HEK293 (cell line): ENCODE measurements around the gene GUCY2D.
A peak's percentile ranks its signal among the peaks of the same experiment; 100 is the strongest.

Source experiments
- CTCF ChIA-PET: fragments of 350-600 bp; formaldehyde crosslinking; extraction: SDS; loops from one replicate; lab custom pipeline; 2021; ENCODE audit warnings: antibody characterized with exemption; lab: Yijun Ruan, JAX
- POLR2A ChIA-PET: fragments of 300-600 bp; formaldehyde crosslinking; extraction: SDS; loops from one replicate; lab custom pipeline; 2020; ENCODE audit warnings: antibody characterized with exemption, inconsistent platforms; lab: Yijun Ruan, JAX
- H3K27ac ChIP-seq: fragments of 200-500 bp; sonication (Bioruptor generic); 2 replicates; pipeline ENCODE4 v1.5.1; 2014; ENCODE audit warnings: low read depth, low read length, control low read depth, inconsistent platforms; ENCODE audit errors: extremely low read depth
- H3K36me3 ChIP-seq, 2 experiments: fragments of 200-500 bp in 1 of 2; sonication (Bioruptor generic) in 1 of 2; 1 replicate in 1 of 2; 2 replicates in 1 of 2; pipeline ENCODE4 v1.5.1; 2014 to 2017; ENCODE audit warnings: inconsistent platforms in 2 of 2, low read length in 2 of 2; ENCODE audit not compliant: control insufficient read depth in 2 of 2, insufficient read depth in 1 of 2
- H3K4me1 ChIP-seq: fragments of 200-500 bp; sonication (Bioruptor generic); 2 replicates; pipeline ENCODE4 v1.5.1; 2014; ENCODE audit warnings: mild to moderate bottlenecking, low read length, inconsistent platforms; ENCODE audit not compliant: control insufficient read depth, insufficient read depth
- H3K4me3 ChIP-seq: 2 replicates; pipeline ENCODE4 v1.5.1; 2011; ENCODE audit warnings: low read depth, mild to moderate bottlenecking, control low read depth, low read length, moderate library complexity
- H3K9me3 ChIP-seq: fragments of 200-500 bp; sonication (Bioruptor generic); 2 replicates; pipeline ENCODE4 v1.5.1; 2014; ENCODE audit warnings: low read depth, low read length, inconsistent platforms; ENCODE audit not compliant: control insufficient read depth, insufficient read depth
- MYNN ChIP-seq: fragments of 450-650 bp; formaldehyde crosslinking; IDR thresholded peaks from 2 replicates; pipeline ENCODE4 v1.5.1; 2016; ENCODE audit warnings: missing biosample characterization, missing genetic modification characterization, borderline replicate concordance
- SP2 ChIP-seq: fragments of 450-650 bp; formaldehyde crosslinking; IDR thresholded peaks from 2 replicates; pipeline ENCODE4 v1.5.1; 2016; ENCODE audit warnings: missing biosample characterization, missing genetic modification characterization
- ZEB2 ChIP-seq: fragments of 450-650 bp; formaldehyde crosslinking; IDR thresholded peaks from 2 replicates; pipeline ENCODE4 v1.5.1; 2016; ENCODE audit warnings: missing biosample characterization, missing genetic modification characterization
- ZNF175 ChIP-seq: fragments of 450-650 bp; formaldehyde crosslinking; IDR thresholded peaks from 2 replicates; pipeline ENCODE4 v1.5.1; 2016; ENCODE audit warnings: missing biosample characterization, missing genetic modification characterization
- ZNF221 ChIP-seq: fragments of 450-650 bp; formaldehyde crosslinking; IDR thresholded peaks from 2 replicates; pipeline ENCODE4 v1.5.1; 2017; ENCODE audit warnings: missing biosample characterization, missing genetic modification characterization, borderline replicate concordance
- ZNF560 ChIP-seq: fragments of 450-650 bp; formaldehyde crosslinking; IDR thresholded peaks from 2 replicates; pipeline ENCODE4 v1.5.1; 2017; ENCODE audit warnings: missing biosample characterization, missing genetic modification characterization, borderline replicate concordance
- ZNF610 ChIP-seq: fragments of 450-650 bp; formaldehyde crosslinking; IDR thresholded peaks from 2 replicates; pipeline ENCODE4 v1.5.1; 2016; ENCODE audit warnings: missing biosample characterization, missing genetic modification characterization, borderline replicate concordance
- ZNF792 ChIP-seq: fragments of 450-650 bp; formaldehyde crosslinking; IDR thresholded peaks from 2 replicates; pipeline ENCODE4 v1.5.1; 2016; ENCODE audit warnings: missing biosample characterization, missing genetic modification characterization
- TF ChIP-seq, protein P1 (sequence below): fragments of 450-650 bp; formaldehyde crosslinking; IDR thresholded peaks from 2 replicates; pipeline ENCODE4 v1.5.1; 2016; ENCODE audit warnings: missing biosample characterization, missing genetic modification characterization
- TF ChIP-seq, protein P2 (sequence below): fragments of 450-650 bp; formaldehyde crosslinking; IDR thresholded peaks from 2 replicates; pipeline ENCODE4 v1.5.1; 2016; ENCODE audit warnings: missing biosample characterization, missing genetic modification characterization
- TF ChIP-seq, protein P3 (sequence below): fragments of 450-650 bp; formaldehyde crosslinking; IDR thresholded peaks from 2 replicates; pipeline ENCODE4 v1.5.1; 2016; ENCODE audit warnings: missing biosample characterization, missing genetic modification characterization

The GUCY2D gene

DNA sequence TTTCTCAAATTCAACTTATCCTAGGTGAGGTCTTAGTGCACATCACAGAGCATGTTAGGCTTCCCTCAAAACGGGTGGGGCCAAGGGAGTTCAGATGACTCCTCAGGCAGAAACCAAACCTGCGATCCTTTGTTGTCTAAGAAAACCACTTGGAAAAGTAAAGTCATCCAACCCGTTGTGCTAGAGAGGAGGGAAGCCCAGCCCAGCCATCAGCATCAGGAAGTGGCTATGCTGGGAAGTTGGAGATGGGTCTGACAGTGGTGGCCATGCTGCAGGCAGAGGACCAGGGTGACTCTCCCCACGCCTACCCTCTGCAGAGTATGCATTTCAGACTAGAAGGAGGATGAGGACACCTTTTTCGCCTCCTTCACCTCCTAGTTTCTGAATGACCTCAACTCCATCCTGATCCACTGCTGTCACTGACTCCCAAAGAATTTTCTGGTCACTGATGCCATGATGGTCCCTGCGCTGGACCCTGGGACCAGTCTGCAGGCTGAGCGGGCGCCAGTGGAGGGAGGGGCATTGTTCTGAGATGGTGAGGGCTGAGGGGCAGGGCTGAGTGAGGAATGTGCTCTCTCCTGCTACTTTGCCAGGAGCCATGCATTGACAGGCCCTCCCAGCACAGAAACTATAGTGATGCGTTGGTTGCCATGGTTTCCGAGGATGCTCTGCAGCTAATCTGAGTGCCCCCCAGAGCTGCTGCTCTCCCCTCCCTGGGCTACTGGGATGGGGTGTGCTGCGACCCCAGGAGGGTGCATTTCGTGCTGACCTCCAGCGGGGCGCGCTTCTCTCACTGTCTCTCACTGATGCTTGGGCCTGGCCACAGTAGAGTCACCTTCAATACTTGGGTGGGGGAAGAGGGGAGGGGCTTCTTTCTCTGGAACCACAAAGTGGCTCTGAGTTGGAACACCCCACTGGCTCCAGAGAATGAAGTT is 64.7 kb downstream of the GUCY2D start:
- Histone ChIP-seq H3K9me3 (no peaks in the 10 kb centered on the region), H3K4me1 (peaks cover 13% of the 10 kb centered on the region), H3K36me3 (no peaks in the 10 kb centered on the region), H3K27ac (no peak overlapping the region), H3K4me3 (no peak overlapping the region)
- no peak for TF ChIP-seq ZEB2 (tag by site-specific recombination)
- ChIA-PET POLR2A (no interaction called here), CTCF (interaction anchor here (0.6 to 3.0 kb wide), 5 partner anchors 7 to 343 kb away, joined by 3 to 20 read pairs (median 5); no protein-coding TSS in a partner anchor)

DNA sequence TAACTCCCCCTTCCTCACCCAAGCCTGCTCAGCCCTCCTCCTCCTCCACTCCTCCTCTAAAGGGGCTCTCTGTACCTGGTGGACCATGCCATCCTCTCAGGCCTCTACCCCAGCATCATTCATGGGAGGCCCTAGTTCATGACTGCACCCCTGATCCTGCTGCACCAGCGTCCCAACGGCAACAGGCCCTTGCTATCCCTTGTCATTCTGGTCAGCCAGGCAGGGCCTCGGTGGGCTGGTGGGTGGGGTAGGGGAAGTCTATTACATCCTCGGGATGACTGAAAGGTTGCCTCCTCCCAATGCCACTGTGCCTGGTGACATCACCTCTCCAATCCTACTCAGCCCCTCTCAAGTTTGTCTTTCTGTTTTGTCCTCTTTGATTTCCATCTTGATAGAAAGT is 65.4 kb downstream of the GUCY2D start:
- no peak for TF ChIP-seq ZNF792
- no peak for TF ChIP-seq ZNF560 (tag by site-specific recombination)
- TF ChIP-seq, protein P1, sequence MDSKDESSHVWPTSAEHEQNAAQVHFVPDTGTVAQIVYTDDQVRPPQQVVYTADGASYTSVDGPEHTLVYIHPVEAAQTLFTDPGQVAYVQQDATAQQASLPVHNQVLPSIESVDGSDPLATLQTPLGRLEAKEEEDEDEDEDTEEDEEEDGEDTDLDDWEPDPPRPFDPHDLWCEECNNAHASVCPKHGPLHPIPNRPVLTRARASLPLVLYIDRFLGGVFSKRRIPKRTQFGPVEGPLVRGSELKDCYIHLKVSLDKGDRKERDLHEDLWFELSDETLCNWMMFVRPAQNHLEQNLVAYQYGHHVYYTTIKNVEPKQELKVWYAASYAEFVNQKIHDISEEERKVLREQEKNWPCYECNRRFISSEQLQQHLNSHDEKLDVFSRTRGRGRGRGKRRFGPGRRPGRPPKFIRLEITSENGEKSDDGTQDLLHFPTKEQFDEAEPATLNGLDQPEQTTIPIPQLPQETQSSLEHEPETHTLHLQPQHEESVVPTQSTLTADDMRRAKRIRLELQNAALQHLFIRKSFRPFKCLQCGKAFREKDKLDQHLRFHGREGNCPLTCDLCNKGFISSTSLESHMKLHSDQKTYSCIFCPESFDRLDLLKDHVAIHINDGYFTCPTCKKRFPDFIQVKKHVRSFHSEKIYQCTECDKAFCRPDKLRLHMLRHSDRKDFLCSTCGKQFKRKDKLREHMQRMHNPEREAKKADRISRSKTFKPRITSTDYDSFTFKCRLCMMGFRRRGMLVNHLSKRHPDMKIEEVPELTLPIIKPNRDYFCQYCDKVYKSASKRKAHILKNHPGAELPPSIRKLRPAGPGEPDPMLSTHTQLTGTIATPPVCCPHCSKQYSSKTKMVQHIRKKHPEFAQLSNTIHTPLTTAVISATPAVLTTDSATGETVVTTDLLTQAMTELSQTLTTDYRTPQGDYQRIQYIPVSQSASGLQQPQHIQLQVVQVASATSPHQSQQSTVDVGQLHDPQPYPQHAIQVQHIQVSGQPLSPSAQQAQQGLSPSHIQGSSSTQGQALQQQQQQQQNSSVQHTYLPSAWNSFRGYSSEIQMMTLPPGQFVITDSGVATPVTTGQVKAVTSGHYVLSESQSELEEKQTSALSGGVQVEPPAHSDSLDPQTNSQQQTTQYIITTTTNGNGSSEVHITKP (tag by site-specific recombination): peak; percentile 37; the same call in 1 of the 2 replicates
- TF ChIP-seq, protein P2, sequence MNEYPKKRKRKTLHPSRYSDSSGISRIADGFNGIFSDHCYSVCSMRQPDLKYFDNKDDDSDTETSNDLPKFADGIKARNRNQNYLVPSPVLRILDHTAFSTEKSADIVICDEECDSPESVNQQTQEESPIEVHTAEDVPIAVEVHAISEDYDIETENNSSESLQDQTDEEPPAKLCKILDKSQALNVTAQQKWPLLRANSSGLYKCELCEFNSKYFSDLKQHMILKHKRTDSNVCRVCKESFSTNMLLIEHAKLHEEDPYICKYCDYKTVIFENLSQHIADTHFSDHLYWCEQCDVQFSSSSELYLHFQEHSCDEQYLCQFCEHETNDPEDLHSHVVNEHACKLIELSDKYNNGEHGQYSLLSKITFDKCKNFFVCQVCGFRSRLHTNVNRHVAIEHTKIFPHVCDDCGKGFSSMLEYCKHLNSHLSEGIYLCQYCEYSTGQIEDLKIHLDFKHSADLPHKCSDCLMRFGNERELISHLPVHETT: no peak
- TF ChIP-seq, protein P3, sequence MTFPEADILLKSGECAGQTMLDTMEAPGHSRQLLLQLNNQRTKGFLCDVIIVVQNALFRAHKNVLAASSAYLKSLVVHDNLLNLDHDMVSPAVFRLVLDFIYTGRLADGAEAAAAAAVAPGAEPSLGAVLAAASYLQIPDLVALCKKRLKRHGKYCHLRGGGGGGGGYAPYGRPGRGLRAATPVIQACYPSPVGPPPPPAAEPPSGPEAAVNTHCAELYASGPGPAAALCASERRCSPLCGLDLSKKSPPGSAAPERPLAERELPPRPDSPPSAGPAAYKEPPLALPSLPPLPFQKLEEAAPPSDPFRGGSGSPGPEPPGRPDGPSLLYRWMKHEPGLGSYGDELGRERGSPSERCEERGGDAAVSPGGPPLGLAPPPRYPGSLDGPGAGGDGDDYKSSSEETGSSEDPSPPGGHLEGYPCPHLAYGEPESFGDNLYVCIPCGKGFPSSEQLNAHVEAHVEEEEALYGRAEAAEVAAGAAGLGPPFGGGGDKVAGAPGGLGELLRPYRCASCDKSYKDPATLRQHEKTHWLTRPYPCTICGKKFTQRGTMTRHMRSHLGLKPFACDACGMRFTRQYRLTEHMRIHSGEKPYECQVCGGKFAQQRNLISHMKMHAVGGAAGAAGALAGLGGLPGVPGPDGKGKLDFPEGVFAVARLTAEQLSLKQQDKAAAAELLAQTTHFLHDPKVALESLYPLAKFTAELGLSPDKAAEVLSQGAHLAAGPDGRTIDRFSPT (tag by site-specific recombination): no peak
- TF ChIP-seq SP2: no peak
- no peak for TF ChIP-seq ZNF175
- TF ChIP-seq MYNN (tag by site-specific recombination): no peak
- no peak overlapping the region for H3K27ac ChIP-seq
- H3K4me1 ChIP-seq: peaks cover 9% of the 10 kb centered on the region
- CTCF ChIA-PET: interaction anchor here (1.0 to 27.3 kb wide), 6 partner anchors 8 to 91 kb away, joined by 3 to 561 read pairs (median 40); partner anchors contain the start of genes ALOX12B and ALOXE3
- no peaks in the 10 kb centered on the region for H3K36me3 ChIP-seq
- POLR2A ChIA-PET: no interaction called here
- no peak overlapping the region for H3K4me3 ChIP-seq
- H3K9me3 ChIP-seq: no peaks in the 10 kb centered on the region

DNA sequence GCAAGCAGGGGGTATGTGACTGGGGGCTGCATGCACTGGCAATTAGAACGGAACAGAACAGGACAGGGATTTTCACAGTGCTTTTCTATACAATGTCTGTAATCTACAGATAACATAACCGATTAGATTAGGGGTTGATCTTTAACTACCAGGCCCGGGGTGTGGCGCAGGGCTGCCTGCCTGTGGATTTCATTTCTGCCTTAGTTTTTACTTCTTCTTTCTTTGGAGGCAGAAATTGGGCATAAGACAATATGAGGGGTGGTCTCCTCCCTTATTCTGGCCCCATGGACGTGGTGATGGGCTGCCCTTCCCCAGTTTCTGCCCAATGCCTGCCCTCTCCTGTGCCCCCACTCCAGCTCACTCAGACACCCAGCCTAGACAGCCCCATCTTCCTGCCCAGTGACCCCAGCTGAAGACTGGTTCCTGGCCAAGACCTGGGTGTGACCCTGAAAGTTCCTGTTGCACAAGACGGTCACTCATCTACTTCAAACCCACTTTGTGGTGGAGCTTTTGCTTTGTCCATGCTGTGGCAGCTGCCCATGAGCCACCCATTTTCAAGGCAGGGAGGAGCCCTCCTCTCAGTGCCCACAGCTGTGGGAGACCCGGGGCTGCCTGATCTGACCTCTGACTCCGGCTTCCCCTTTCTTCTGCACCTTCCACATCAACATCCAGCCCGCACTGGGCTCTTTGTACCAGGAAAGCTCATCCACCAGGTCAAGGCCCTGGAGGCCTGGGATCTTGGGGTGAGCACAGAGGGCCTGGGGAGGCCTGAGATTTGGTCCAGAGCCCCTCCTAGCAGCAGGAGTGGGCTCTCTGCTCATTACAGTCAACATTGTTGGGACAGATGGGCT is 66.5 kb downstream of the GUCY2D start:
- ChIA-PET POLR2A (interaction anchor here (0.5 to 0.9 kb wide), 3 partner anchors 19 to 455 kb away, joined by 4 to 7 read pairs (median 5); no protein-coding TSS in a partner anchor), CTCF (interaction anchor here (0.5 to 27.3 kb wide), 10 partner anchors 9 to 365 kb away, joined by 3 to 561 read pairs (median 4); partner anchors contain the start of genes ALOX12B and ALOXE3)
- H3K27ac ChIP-seq: no peak overlapping the region

More for the DNA sequence above, 66.5 kb downstream of the GUCY2D start:
- Histone ChIP-seq H3K4me3 (no peak overlapping the region), H3K9me3 (no peaks in the 10 kb centered on the region), H3K4me1 (no peaks in the 10 kb centered on the region), H3K36me3 (no peaks in the 10 kb centered on the region)
- TF ChIP-seq ZNF610: no peak
- TF ChIP-seq ZNF221: no peak
